Endodermal cell (in vitro differentiated cells): Measurements from ENCODE around the gene ZYG11A. TPM values are rescaled to one million over a fixed set of nuclear protein-coding genes. Genes with fewer than 3 reads are reported as not detected.

Experiments
- DNase-seq: peaks from one replicate; pipeline ENCODE4 v3.0.0-alpha.2; 2017
- H3K27ac ChIP-seq: 2 replicates; pipeline ENCODE4 v1.5.1; 2013; ENCODE audit warnings: mild to moderate bottlenecking, low read depth, low read length, moderate library complexity
- H3K27me3 ChIP-seq: 2 replicates; pipeline ENCODE4 v1.6.1; 2013; ENCODE audit warnings: mild to moderate bottlenecking, low read length, moderate library complexity; ENCODE audit not compliant: insufficient read depth, control insufficient read depth, poor library complexity, severe bottlenecking
- H3K36me3 ChIP-seq: 2 replicates; pipeline ENCODE4 v1.7.0; 2013; ENCODE audit warnings: mild to moderate bottlenecking, low read length, moderate library complexity; ENCODE audit not compliant: control insufficient read depth, insufficient read depth
- H3K4me1 ChIP-seq: one replicate; pipeline ENCODE4 v1.7.0; 2013; ENCODE audit warnings: low read length; ENCODE audit not compliant: control insufficient read depth, insufficient read depth
- H3K4me3 ChIP-seq: 2 replicates; pipeline ENCODE4 v1.5.1; 2013; ENCODE audit warnings: mild to moderate bottlenecking, low read length, moderate library complexity
- H3K9ac ChIP-seq: 2 replicates; pipeline ENCODE4 v1.6.1; 2013; ENCODE audit warnings: mild to moderate bottlenecking, low read length, moderate library complexity; ENCODE audit not compliant: poor library complexity, severe bottlenecking; ENCODE audit errors: extremely low read depth
- H3K9me3 ChIP-seq: 2 replicates; pipeline ENCODE4 v1.6.1; 2013; ENCODE audit warnings: mild to moderate bottlenecking, low read length, moderate library complexity; ENCODE audit not compliant: control insufficient read depth
- H3K27ac Mint-ChIP-seq: 2 replicates; pipeline ENCODE4 v1.8.0; 2020; ENCODE audit warnings: mixed read lengths
- H3K27me3 Mint-ChIP-seq: 2 replicates; pipeline ENCODE4 v1.8.0; 2021; ENCODE audit warnings: mild to moderate bottlenecking, mixed read lengths; ENCODE audit not compliant: insufficient read depth
- H3K36me3 Mint-ChIP-seq: 2 replicates; pipeline ENCODE4 v1.8.0; 2020; ENCODE audit warnings: low read depth, mixed read lengths
- H3K4me1 Mint-ChIP-seq: 2 replicates; pipeline ENCODE4 v1.8.0; 2020; ENCODE audit warnings: mixed read lengths
- H3K4me3 Mint-ChIP-seq: 2 replicates; pipeline ENCODE4 v1.8.0; 2020; ENCODE audit warnings: mild to moderate bottlenecking, moderate library complexity, mixed read lengths
- H3K9me3 Mint-ChIP-seq: 2 replicates; pipeline ENCODE4 v1.8.0; 2020; ENCODE audit warnings: mild to moderate bottlenecking, mixed read lengths
- CTCF ChIP-seq: fragments of 200-600 bp; sonication (generic); conservative IDR thresholded peaks from 2 replicates; pipeline ENCODE4 v1.5.0; 2021; ENCODE audit warnings: antibody characterized with exemption, mild to moderate bottlenecking
- WGBS, 2 experiments: methylation state at CpG; one replicate each; pipeline versions ENCODE4 v1.1.5 to v1.1.7; 2013; ENCODE audit warnings: missing lambda C conversion rate in 2 of 2, mixed read lengths in 1 of 2; ENCODE audit not compliant: insufficient coverage in 1 of 2, insufficient read length in 1 of 2; 5-methylcytosine and 5-hydroxymethylcytosine counted together
- microRNA-seq: library from miRNA; unstranded; fragments of <30 nt; microRNA quantifications from one replicate; pipeline ENCODE4 v1.2.0, GENCODE V29; 2020; ENCODE audit warnings: borderline microRNAs expressed
- total RNA-seq, 2 donors: library from RNA; stranded (reverse); fragmentation: NEBNext Ultra II Directional in 1 of 2; extraction: Animal tissue kit (Norgen Biotek cat#: 25700) in 1 of 2; gene quantifications; 2 replicates in 1 of 2; 3 replicates in 1 of 2; pipeline ENCODE4 v1.2.1, GENCODE V29; 2021

The ZYG11A gene
- total RNA-seq, 2 donors from 2014 or later: 1.5 to 3.2 TPM

GRCh38 chr1:52943876-52944416 is 101.4 kb downstream of the ZYG11A start:
- H3K4me1 Mint-ChIP-seq: no peaks in the 10 kb centered on the region
- H3K27me3 Mint-ChIP-seq: peaks cover 2% of the 10 kb centered on the region
- no peak overlapping the region for H3K27ac Mint-ChIP-seq
- H3K9me3 ChIP-seq: no peaks in the 10 kb centered on the region
- H3K27me3 ChIP-seq: no peaks in the 10 kb centered on the region
- TF ChIP-seq CTCF: peak; percentile 19
- H3K9me3 Mint-ChIP-seq: no peaks in the 10 kb centered on the region
- DNase-seq: no peak
- no peaks in the 10 kb centered on the region for H3K36me3 ChIP-seq
- no peaks in the 10 kb centered on the region for H3K4me1 ChIP-seq
- H3K9ac ChIP-seq: no peak overlapping the region
- H3K4me3 Mint-ChIP-seq: no peak overlapping the region
- H3K27ac ChIP-seq: no peak overlapping the region
- H3K36me3 Mint-ChIP-seq: no peaks in the 10 kb centered on the region
- WGBS, 2 experiments: 96 to 100% methylated on average over 1 to 3 of the region's 3 CpGs
- H3K4me3 ChIP-seq: no peak overlapping the region

GRCh38 chr1:52944566-52944965 is 102.0 kb downstream of the ZYG11A start:
- H3K36me3 Mint-ChIP-seq: no peaks in the 10 kb centered on the region
- H3K27ac Mint-ChIP-seq: no peak overlapping the region
- H3K27ac ChIP-seq: no peak overlapping the region
- H3K36me3 ChIP-seq: no peaks in the 10 kb centered on the region
- H3K27me3 ChIP-seq: no peaks in the 10 kb centered on the region
- 89 to 94% methylated on average over 8 to 10 of the region's 10 CpGs for WGBS, 2 experiments
- no peak overlapping the region for H3K4me3 Mint-ChIP-seq
- no peaks in the 10 kb centered on the region for H3K4me1 Mint-ChIP-seq
- no peak overlapping the region for H3K4me3 ChIP-seq
- TF ChIP-seq CTCF: no peak
- DNase-seq: no peak
- H3K9me3 ChIP-seq: no peaks in the 10 kb centered on the region
- H3K27me3 Mint-ChIP-seq: no peaks in the 10 kb centered on the region
- no peak overlapping the region for H3K9ac ChIP-seq
- H3K9me3 Mint-ChIP-seq: no peaks in the 10 kb centered on the region
- H3K4me1 ChIP-seq: no peaks in the 10 kb centered on the region

Small RNA genes lying within 50 kb of the gene (microRNA-seq; reads per million reads assigned to microRNA genes)
- gene MIR1273F (not detected), gene MIR1273G (not detected), gene MIR5095 (not detected)

Other genes with a start within 250 kb of the ZYG11A start
- gene GPX7, start 240.4 kb upstream of the ZYG11A start, total RNA-seq: 10 to 100 TPM; 17.8 to 23.7 TPM
- 1 to 10 TPM; 1.5 to 5.3 TPM for gene SHISAL2A, start 209.6 kb upstream of the ZYG11A start, total RNA-seq
- 10 to 100 TPM; 23.5 to 29.9 TPM for gene COA7, start 144.4 kb upstream of the ZYG11A start, total RNA-seq
- 10 to 100 TPM; 24.8 to 30.2 TPM for gene ZYG11B, start 116.3 kb upstream of the ZYG11A start, total RNA-seq
- 100 to 1,000 TPM in 1 of 2 donors, 10 to 100 TPM in 1; 71.5 to 111 TPM for gene ECHDC2, start 79.0 kb downstream of the ZYG11A start, total RNA-seq
- 10 to 100 TPM; 69.3 to 99.4 TPM for gene SCP2, start 84.5 kb downstream of the ZYG11A start, total RNA-seq
- 1 to 10 TPM; 3.0 to 3.6 TPM for gene PODN, start 219.5 kb downstream of the ZYG11A start, total RNA-seq